Thoracic aorta (tissue), 2 donors: ENCODE measurements around the gene CFAP92. TPM values are rescaled to one million over a fixed set of nuclear protein-coding genes. Genes with fewer than 3 reads are reported as not detected.

Source experiments
- ATAC-seq: fragments of 150-250 bp; one replicate; pipeline ENCODE4 v1.8.0; 2017; ENCODE audit warnings: low read depth; ENCODE audit not compliant: insufficient number of reproducible peaks, low FRiP score
- DNase-seq: peaks from one replicate; pipeline ENCODE4 v3.0.0-alpha.2; 2020; ENCODE audit warnings: low spot score
- H3K27ac ChIP-seq, 2 donors: fragments of 200-600 bp; sonication (generic); 1 replicate in 1 of 2; 2 replicates in 1 of 2; pipeline ENCODE4 v1.5.1; 2016; ENCODE audit warnings: mild to moderate bottlenecking in 2 of 2, moderate library complexity in 2 of 2
- H3K27me3 ChIP-seq: fragments of 200-600 bp; sonication (generic); replicated peaks from 2 replicates; pipeline ENCODE4 v1.6.0; 2016; ENCODE audit warnings: mild to moderate bottlenecking; ENCODE audit not compliant: insufficient read depth
- H3K36me3 ChIP-seq: fragments of 200-600 bp; sonication (generic); one replicate; pipeline ENCODE4 v1.5.1; 2016
- H3K4me1 ChIP-seq, 2 donors: fragments of 200-600 bp; sonication (generic); 1 replicate in 1 of 2; 2 replicates in 1 of 2; pipeline versions ENCODE4 v1.5.1 to v1.6.0; 2016; ENCODE audit warnings: low read depth in 2 of 2, mild to moderate bottlenecking in 1 of 2; ENCODE audit not compliant: control insufficient read depth in 1 of 2
- H3K4me3 ChIP-seq: fragments of 200-600 bp; sonication (generic); 2 replicates; pipeline ENCODE4 v1.5.1; 2016; ENCODE audit warnings: mild to moderate bottlenecking
- H3K9me3 ChIP-seq: fragments of 200-600 bp; sonication (generic); 2 replicates; pipeline ENCODE4 v1.5.1; 2016
- CTCF ChIP-seq: fragments of 200-600 bp; sonication (generic); IDR thresholded peaks from one replicate; pipeline ENCODE4 v1.5.1; 2019; ENCODE audit warnings: antibody characterized with exemption
- total RNA-seq, 2 donors: library from RNA; depleted of rRNA; stranded (reverse); fragments of >200 nt; gene quantifications; one replicate each; pipeline versions ENCODE4 v1.1.0 to v1.2.3, GENCODE V29; 2016

Gene CFAP92
- total RNA-seq, 2 donors from 2014 or later = 0.68 TPM; not detected in 1

GRCh38 chr3:128879991-128880390, 113.9 kb downstream of the CFAP92 start:
- Histone ChIP-seq H3K27me3 (no peaks in the 10 kb centered on the region), H3K27ac (peak overlapping the region; percentile 90 to 96), H3K4me3 (peak overlapping the region; percentile 85), H3K4me1 (peaks cover 12 to 41% of the 10 kb centered on the region in 2 donors), H3K9me3 (no peaks in the 10 kb centered on the region), H3K36me3 (no peaks in the 10 kb centered on the region)
- no peak for ATAC-seq
- DNase-seq = no peak
- TF ChIP-seq CTCF = no peak

GRCh38 chr3:128879125-128879969, 114.5 kb downstream of the CFAP92 start, which contains the start of gene ACAD9:
ACAD9 (plus strand) TSS chr3:128879620; CDS start chr3:128879692, 72 bp downstream.
- Histone ChIP-seq H3K4me3 (peak within 1 kb of the TSS; percentile 85), H3K27me3 (no peaks in the 10 kb centered on the region), H3K9me3 (no peaks in the 10 kb centered on the region), H3K36me3 (no peaks in the 10 kb centered on the region), H3K27ac (peak within 1 kb of the TSS; percentile 90 to 96), H3K4me1 (peaks cover 12 to 41% of the 10 kb centered on the region in 2 donors)
- DNase-seq (peak; percentile 89), ATAC-seq (peak; percentile 90)
- no peak for TF ChIP-seq CTCF

- Histone ChIP-seq H3K27ac (peak overlapping the region; percentile 90 to 96), H3K4me1 (peaks cover 12 to 41% of the 10 kb centered on the region in 2 donors), H3K4me3 (peak overlapping the region; percentile 85)
Measured at GRCh38 chr3:128878556-128879124, 115.2 kb downstream of the CFAP92 start.

GRCh38 chr3:128878011-128878457, 115.8 kb downstream of the CFAP92 start:
- H3K9me3 ChIP-seq = no peaks in the 10 kb centered on the region
- no peak for DNase-seq
- peak overlapping the region; percentile 85 for H3K4me3 ChIP-seq
- H3K36me3 ChIP-seq = no peaks in the 10 kb centered on the region
- TF ChIP-seq CTCF = no peak
- peak overlapping the region; percentile 90 to 96 for H3K27ac ChIP-seq
- peaks cover 12 to 41% of the 10 kb centered on the region in 2 donors for H3K4me1 ChIP-seq
- H3K27me3 ChIP-seq = no peaks in the 10 kb centered on the region
- no peak for ATAC-seq

More at GRCh38 chr3:128878556-128879124, 115.2 kb downstream of the CFAP92 start:
- no peaks in the 10 kb centered on the region for H3K9me3 ChIP-seq
- no peak for DNase-seq
- ATAC-seq = peak; percentile 74
- H3K36me3 ChIP-seq = no peaks in the 10 kb centered on the region
- H3K27me3 ChIP-seq = no peaks in the 10 kb centered on the region
- no peak for TF ChIP-seq CTCF

- TF ChIP-seq CTCF = no peak
- ATAC-seq = no peak
Measured at GRCh38 chr3:128875556-128876120, 118.2 kb downstream of the CFAP92 start.

More at GRCh38 chr3:128875556-128876120, 118.2 kb downstream of the CFAP92 start:
- no peaks in the 10 kb centered on the region for H3K9me3 ChIP-seq
- H3K4me1 ChIP-seq = peaks cover 9 to 23% of the 10 kb centered on the region in 2 donors
- no peaks in the 10 kb centered on the region for H3K36me3 ChIP-seq
- no peak overlapping the region for H3K27ac ChIP-seq
- no peak overlapping the region for H3K4me3 ChIP-seq
- no peak for DNase-seq
- H3K27me3 ChIP-seq = no peaks in the 10 kb centered on the region
